ENCODE data around the gene RAB11A. TPM values are rescaled to one million over a fixed set of nuclear protein-coding genes. Genes with fewer than 3 reads are reported as not detected.

RAB11A gene
- total and polyA plus RNA-seq, 9 donors, result 47.0 to 249 (median 139) TPM

GRCh38 chr15:65885668-65886218 lies 16.5 kb downstream of the RAB11A start:
- no peaks in the 10 kb centered on the region for H3K27me3 ChIP-seq
- 44 to 49% (median 46%) methylated on average over 4 of the region's 4 CpGs for WGBS, 3 donors
- DNase-seq, result no peak
- H3K9me3 ChIP-seq, result no peaks in the 10 kb centered on the region
- H3K4me3 ChIP-seq, result no peak overlapping the region
- H3K36me3 ChIP-seq, result no peaks in the 10 kb centered on the region
- no peak for TF ChIP-seq POLR2A (IDR thresholded peaks at IDR 0.05)
- no peak for TF ChIP-seq CTCF (IDR thresholded peaks at IDR 0.05)
- no peak for TF ChIP-seq EP300 (IDR thresholded peaks at IDR 0.05)
- H3K4me1 ChIP-seq (ENCODE audit: insufficient read depth), result no peaks in the 10 kb centered on the region
- intact Hi-C loops (cut with DNase I), result no loop called here
- H3K27ac ChIP-seq, result no peak overlapping the region

- intact Hi-C loops (cut with DNase I), result no loop called here
- DNase-seq, result no peak
- TF ChIP-seq CTCF (IDR thresholded peaks at IDR 0.05) (no peak), EP300 (IDR thresholded peaks at IDR 0.05) (no peak)
- Histone ChIP-seq H3K27ac (no peak overlapping the region), H3K4me1 (ENCODE audit: insufficient read depth) (no peaks in the 10 kb centered on the region), H3K9me3 (no peaks in the 10 kb centered on the region), H3K4me3 (no peak overlapping the region), H3K36me3 (no peaks in the 10 kb centered on the region), H3K27me3 (no peaks in the 10 kb centered on the region)
- 89 to 90% (median 89%) methylated on average over 3 of the region's 3 CpGs for WGBS, 3 donors
Measured at GRCh38 chr15:65887565-65887964, 18.3 kb downstream of the RAB11A start.

GRCh38 chr15:65888981-65889380 lies 19.7 kb downstream of the RAB11A start:
- intact Hi-C loops (cut with DNase I), result no loop called here
- no peak for TF ChIP-seq EP300 (IDR thresholded peaks at IDR 0.05)
- TF ChIP-seq CTCF (IDR thresholded peaks at IDR 0.05), result no peak
- WGBS, 3 donors, result 73 to 76% (median 76%) methylated on average over 3 of the region's 3 CpGs
- Histone ChIP-seq H3K36me3 (no peaks in the 10 kb centered on the region), H3K27me3 (no peaks in the 10 kb centered on the region), H3K4me1 (ENCODE audit: insufficient read depth) (no peaks in the 10 kb centered on the region), H3K9me3 (no peaks in the 10 kb centered on the region), H3K27ac (no peak overlapping the region), H3K4me3 (no peak overlapping the region)
- DNase-seq, result no peak

GRCh38 chr15:65893060-65893459 lies 23.8 kb downstream of the RAB11A start:
- WGBS, 3 donors, result 87 to 90% (median 90%) methylated on average over 5 of the region's 5 CpGs

More at GRCh38 chr15:65893060-65893459, 23.8 kb downstream of the RAB11A start:
- H3K4me1 ChIP-seq (ENCODE audit: insufficient read depth), result no peaks in the 10 kb centered on the region
- no peaks in the 10 kb centered on the region for H3K9me3 ChIP-seq
- no peak overlapping the region for H3K4me3 ChIP-seq
- DNase-seq, result no peak
- H3K36me3 ChIP-seq, result no peaks in the 10 kb centered on the region
- intact Hi-C loops (cut with DNase I), result no loop called here
- TF ChIP-seq CTCF (IDR thresholded peaks at IDR 0.05) (no peak), POLR2A (IDR thresholded peaks at IDR 0.05) (no peak), EP300 (IDR thresholded peaks at IDR 0.05) (no peak)
- no peaks in the 10 kb centered on the region for H3K27me3 ChIP-seq
- no peak overlapping the region for H3K27ac ChIP-seq
